Astrocyte of the spinal cord (primary cell): Measurements from ENCODE around the gene LIG3.

ENCODE experiments used
- DNase-seq: peaks from one replicate; pipeline ENCODE4 v3.0.0; 2011; ENCODE audit warnings: low read depth, low spot score
- H3K4me3 ChIP-seq: 2 replicates; pipeline ENCODE4 v1.5.1; 2011; ENCODE audit warnings: low read depth, mild to moderate bottlenecking, low read length, moderate library complexity
- in situ Hi-C: cut with HindIII; loops from 2 replicates; pipeline ENCODE4 v1.10.0; 2017; ENCODE audit warnings: low sequenced_read_pairs
- TF ChIP-seq, protein P1 (sequence below): IDR thresholded peaks from 2 replicates; pipeline ENCODE4 v1.5.1; 2012; ENCODE audit warnings: low read depth, mild to moderate bottlenecking, low read length, inconsistent platforms

LIG3 gene

DNA sequence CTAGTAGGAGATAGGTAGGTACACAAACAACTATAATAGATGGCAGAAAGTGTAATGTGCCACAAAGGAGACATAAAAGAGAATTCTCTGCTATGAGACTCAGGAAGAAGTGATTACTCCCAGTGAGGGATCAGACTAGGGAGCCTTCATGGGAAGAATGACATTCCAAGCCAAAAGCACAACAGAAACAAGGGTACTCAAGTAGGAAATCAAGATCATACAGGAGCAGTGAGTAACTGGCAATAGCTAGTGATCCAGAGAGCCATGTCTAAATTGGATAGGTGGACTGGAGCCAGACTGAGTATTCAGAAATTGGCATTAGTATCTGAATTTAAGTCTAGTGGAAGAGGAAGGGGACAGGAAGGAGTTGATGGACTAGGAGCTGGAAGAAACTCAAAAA, 72.5 kb downstream of the LIG3 start:
- DNase-seq = no peak
- H3K4me3 ChIP-seq = no peak overlapping the region
- in situ Hi-C loops = no loop called here
- TF ChIP-seq, protein P1, sequence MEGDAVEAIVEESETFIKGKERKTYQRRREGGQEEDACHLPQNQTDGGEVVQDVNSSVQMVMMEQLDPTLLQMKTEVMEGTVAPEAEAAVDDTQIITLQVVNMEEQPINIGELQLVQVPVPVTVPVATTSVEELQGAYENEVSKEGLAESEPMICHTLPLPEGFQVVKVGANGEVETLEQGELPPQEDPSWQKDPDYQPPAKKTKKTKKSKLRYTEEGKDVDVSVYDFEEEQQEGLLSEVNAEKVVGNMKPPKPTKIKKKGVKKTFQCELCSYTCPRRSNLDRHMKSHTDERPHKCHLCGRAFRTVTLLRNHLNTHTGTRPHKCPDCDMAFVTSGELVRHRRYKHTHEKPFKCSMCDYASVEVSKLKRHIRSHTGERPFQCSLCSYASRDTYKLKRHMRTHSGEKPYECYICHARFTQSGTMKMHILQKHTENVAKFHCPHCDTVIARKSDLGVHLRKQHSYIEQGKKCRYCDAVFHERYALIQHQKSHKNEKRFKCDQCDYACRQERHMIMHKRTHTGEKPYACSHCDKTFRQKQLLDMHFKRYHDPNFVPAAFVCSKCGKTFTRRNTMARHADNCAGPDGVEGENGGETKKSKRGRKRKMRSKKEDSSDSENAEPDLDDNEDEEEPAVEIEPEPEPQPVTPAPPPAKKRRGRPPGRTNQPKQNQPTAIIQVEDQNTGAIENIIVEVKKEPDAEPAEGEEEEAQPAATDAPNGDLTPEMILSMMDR = no peak

DNA sequence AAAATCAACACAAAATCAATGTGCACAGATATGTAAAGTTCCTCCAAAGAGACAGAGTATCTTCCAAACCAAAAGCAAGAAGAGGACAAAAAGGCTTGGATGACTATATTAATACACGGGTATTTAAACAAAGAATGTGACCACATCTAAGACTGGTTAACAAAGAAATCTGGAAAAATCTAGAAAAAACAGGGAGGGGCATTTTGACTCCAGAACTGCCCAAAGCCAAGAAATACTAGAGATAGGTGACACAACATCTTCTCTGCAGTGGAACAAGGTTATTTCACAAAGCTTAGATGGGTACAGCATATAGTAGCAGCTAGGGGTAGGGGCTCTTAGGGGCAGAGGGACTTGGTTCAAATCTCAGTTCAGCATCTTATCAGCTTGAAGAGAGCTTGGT, 72.9 kb downstream of the LIG3 start:
- TF ChIP-seq, protein P1 = no peak
- in situ Hi-C loops = no loop called here
- H3K4me3 ChIP-seq = no peak overlapping the region
- no peak for DNase-seq

DNA sequence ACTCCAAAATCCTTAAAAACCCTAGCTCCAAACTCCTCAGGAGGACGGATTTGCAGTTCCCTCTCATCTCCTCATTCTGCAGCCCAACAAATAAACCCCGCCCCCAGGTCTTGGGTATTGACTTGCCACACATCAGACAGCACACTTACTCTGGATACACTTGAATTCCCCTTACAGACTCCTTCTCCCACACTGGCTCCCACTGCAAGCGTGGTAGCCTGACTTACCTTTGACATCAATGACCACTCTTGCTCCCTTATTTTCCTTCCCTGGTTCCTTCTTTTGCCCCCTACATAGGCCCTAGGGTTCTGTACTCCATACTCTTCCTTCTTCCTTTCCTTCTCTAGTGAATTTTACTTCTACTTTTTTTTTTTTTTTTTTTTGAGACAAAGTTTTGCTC, 75.7 kb downstream of the LIG3 start:
- no peak for DNase-seq
- in situ Hi-C loops = no loop called here
- TF ChIP-seq, protein P1 = no peak
- no peak overlapping the region for H3K4me3 ChIP-seq

DNA sequence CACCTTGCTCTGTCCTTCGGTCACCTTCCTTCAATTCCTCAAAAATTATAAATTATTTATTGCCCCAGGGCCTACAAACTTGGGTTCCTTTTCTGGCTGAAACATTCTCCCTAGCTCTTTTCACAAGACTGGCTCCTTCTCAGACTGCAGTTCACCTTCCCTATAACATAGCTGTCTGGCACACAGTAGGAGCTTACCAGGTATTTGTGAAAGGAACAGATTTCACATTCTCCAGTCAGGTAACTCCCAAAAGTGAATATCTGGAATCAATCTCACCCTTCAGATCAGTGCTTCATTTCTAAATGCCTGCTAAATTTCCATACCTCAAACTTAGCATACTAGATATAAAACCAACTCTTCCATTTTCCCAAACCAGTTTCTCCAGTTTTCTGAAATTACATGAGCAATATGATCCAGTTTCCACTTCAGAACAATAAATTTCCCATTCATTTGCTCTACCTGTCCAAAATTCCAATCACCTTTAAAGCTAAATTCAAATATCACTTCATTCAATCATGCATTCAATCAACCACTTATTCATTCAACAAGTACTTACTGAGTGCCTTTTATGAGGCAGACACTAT, 77.1 kb downstream of the LIG3 start:
- H3K4me3 ChIP-seq = no peak overlapping the region
- TF ChIP-seq, protein P1 = no peak
- in situ Hi-C loops = no loop called here
- no peak for DNase-seq
